ENCODE results near the gene OAS3.
"Not testable (repeated sequence)": the region's sequence is repeated elsewhere in the genome, so short reads cannot be mapped to it uniquely, and the experiment has no call there.

The OAS3 gene

GRCh38 chr12:112950701-112951100, 12.4 kb downstream of the OAS3 start:
- no peak overlapping the region for H3K9ac ChIP-seq (ENCODE audit: low read depth, low read length, poor library complexity, severe bottlenecking)
- H3K9me3 ChIP-seq (ENCODE audit: insufficient read depth, low read depth, low read length): no peaks in the 10 kb centered on the region
- TF ChIP-seq, protein P1, sequence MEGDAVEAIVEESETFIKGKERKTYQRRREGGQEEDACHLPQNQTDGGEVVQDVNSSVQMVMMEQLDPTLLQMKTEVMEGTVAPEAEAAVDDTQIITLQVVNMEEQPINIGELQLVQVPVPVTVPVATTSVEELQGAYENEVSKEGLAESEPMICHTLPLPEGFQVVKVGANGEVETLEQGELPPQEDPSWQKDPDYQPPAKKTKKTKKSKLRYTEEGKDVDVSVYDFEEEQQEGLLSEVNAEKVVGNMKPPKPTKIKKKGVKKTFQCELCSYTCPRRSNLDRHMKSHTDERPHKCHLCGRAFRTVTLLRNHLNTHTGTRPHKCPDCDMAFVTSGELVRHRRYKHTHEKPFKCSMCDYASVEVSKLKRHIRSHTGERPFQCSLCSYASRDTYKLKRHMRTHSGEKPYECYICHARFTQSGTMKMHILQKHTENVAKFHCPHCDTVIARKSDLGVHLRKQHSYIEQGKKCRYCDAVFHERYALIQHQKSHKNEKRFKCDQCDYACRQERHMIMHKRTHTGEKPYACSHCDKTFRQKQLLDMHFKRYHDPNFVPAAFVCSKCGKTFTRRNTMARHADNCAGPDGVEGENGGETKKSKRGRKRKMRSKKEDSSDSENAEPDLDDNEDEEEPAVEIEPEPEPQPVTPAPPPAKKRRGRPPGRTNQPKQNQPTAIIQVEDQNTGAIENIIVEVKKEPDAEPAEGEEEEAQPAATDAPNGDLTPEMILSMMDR (conservative IDR thresholded peaks at IDR 0.05; ENCODE audit: low read length): no peak
- TF ChIP-seq EZH2phosphoT487 (IDR thresholded peaks at IDR 0.05; ENCODE audit: borderline replicate concordance): no peak
- peaks cover 12% of the 10 kb centered on the region; the same call in 1 of the 2 replicates for H3K36me3 ChIP-seq (ENCODE audit: insufficient read depth, low read length)
- H3K4me1 ChIP-seq (ENCODE audit: insufficient read depth, low read length, poor library complexity, severe bottlenecking): no peaks in the 10 kb centered on the region
- H2AFZ ChIP-seq (ENCODE audit: low read length): no peak overlapping the region
- no peaks in the 10 kb centered on the region for H3K9me2 ChIP-seq (replicated peaks; ENCODE audit: low read depth, low read length)
- H3K4me3 ChIP-seq (ENCODE audit: low read length, poor library complexity, severe bottlenecking): no peak overlapping the region
- H4K20me1 ChIP-seq (ENCODE audit: insufficient read depth, low read length, poor library complexity, severe bottlenecking): no peaks in the 10 kb centered on the region
- no peaks in the 10 kb centered on the region for H3K79me2 ChIP-seq (ENCODE audit: insufficient read depth, low read length)
- no peaks in the 10 kb centered on the region for H3F3A ChIP-seq (ENCODE audit: low read depth)
- H3K4me2 ChIP-seq (ENCODE audit: low read depth, low read length, poor library complexity, severe bottlenecking): no peak overlapping the region
- H3K27me3 ChIP-seq (ENCODE audit: insufficient read depth, low read length, poor library complexity, severe bottlenecking): no peaks in the 10 kb centered on the region

DNA sequence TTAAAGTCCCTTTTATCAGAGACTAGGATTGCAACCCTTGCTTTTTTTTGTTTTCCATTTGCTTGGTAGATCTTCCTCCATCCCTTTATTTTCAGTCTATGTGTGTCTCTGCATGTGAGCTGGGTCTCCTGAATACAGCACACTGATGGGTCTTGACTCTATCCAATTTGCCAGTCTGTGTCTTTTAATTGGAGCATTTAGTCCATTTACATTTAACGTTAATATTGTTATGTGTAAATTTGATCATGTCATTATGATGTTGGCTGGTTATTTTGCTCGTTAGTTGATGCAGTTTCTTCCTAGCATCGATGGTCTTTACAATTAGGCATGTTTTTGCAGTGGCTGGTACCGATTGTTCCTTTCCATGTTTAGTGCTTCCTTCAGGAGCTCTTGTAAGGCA, 18.9 kb downstream of the OAS3 start:
- H3K4me2 ChIP-seq (ENCODE audit: low read depth, low read length, poor library complexity, severe bottlenecking); H3K27me3 ChIP-seq (ENCODE audit: insufficient read depth, low read length, poor library complexity, severe bottlenecking); H3F3A ChIP-seq (ENCODE audit: low read depth); H3K4me3 ChIP-seq (ENCODE audit: low read length, poor library complexity, severe bottlenecking); H3K4me1 ChIP-seq (ENCODE audit: insufficient read depth, low read length, poor library complexity, severe bottlenecking); H3K79me2 ChIP-seq (ENCODE audit: insufficient read depth, low read length); H3K9ac ChIP-seq (ENCODE audit: low read depth, low read length, poor library complexity, severe bottlenecking); H3K9me3 ChIP-seq (ENCODE audit: insufficient read depth, low read depth, low read length); H2AFZ ChIP-seq (ENCODE audit: low read length); H4K20me1 ChIP-seq (ENCODE audit: insufficient read depth, low read length, poor library complexity, severe bottlenecking); H3K9me2 ChIP-seq (replicated peaks; ENCODE audit: low read depth, low read length): not testable (repeated sequence)
- H3K36me3 ChIP-seq (ENCODE audit: insufficient read depth, low read length): peaks cover 21% of the 10 kb centered on the region; the same call in 1 of the 2 replicates

DNA sequence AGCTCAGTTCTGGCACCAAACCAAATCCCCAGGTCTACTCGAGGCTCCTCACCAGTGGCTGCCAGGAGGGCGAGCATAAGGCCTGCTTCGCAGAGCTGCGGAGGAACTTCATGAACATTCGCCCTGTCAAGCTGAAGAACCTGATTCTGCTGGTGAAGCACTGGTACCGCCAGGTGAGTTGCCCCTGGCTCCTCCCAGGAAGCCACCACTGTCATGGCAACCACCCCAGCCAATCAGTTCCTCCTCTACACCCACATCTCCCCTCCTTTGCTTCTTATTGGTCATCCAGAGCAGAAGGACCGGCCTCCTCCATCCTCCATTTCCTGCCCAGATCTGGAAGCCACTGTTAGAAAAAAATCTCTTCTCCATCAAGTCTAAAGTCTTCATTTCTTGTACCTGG, 22.8 kb downstream of the OAS3 start:
- H3K27me3 ChIP-seq (ENCODE audit: insufficient read depth, low read length, poor library complexity, severe bottlenecking): no peaks in the 10 kb centered on the region
- no peaks in the 10 kb centered on the region for H3K9me2 ChIP-seq (replicated peaks; ENCODE audit: low read depth, low read length)
- no peaks in the 10 kb centered on the region for H4K20me1 ChIP-seq (ENCODE audit: insufficient read depth, low read length, poor library complexity, severe bottlenecking)
- no peak overlapping the region for H3K9ac ChIP-seq (ENCODE audit: low read depth, low read length, poor library complexity, severe bottlenecking)
- H2AFZ ChIP-seq (ENCODE audit: low read length): no peak overlapping the region
- H3K9me3 ChIP-seq (ENCODE audit: insufficient read depth, low read depth, low read length): no peaks in the 10 kb centered on the region
- no peak overlapping the region for H3K4me2 ChIP-seq (ENCODE audit: low read depth, low read length, poor library complexity, severe bottlenecking)
- H3F3A ChIP-seq (ENCODE audit: low read depth): no peaks in the 10 kb centered on the region
- H3K4me3 ChIP-seq (ENCODE audit: low read length, poor library complexity, severe bottlenecking): no peak overlapping the region
- H3K79me2 ChIP-seq (ENCODE audit: insufficient read depth, low read length): no peaks in the 10 kb centered on the region
- peaks cover 58% of the 10 kb centered on the region; the same call in 1 of the 2 replicates for H3K36me3 ChIP-seq (ENCODE audit: insufficient read depth, low read length)
- no peaks in the 10 kb centered on the region for H3K4me1 ChIP-seq (ENCODE audit: insufficient read depth, low read length, poor library complexity, severe bottlenecking)
- no peak for TF ChIP-seq EZH2phosphoT487 (IDR thresholded peaks at IDR 0.05; ENCODE audit: borderline replicate concordance)
- TF ChIP-seq, protein P1 (conservative IDR thresholded peaks at IDR 0.05; ENCODE audit: low read length): no peak

GRCh38 chr12:112961536-112961935, 23.3 kb downstream of the OAS3 start:
- H3K9me2 ChIP-seq (replicated peaks; ENCODE audit: low read depth, low read length): no peaks in the 10 kb centered on the region
- H3K9ac ChIP-seq (ENCODE audit: low read depth, low read length, poor library complexity, severe bottlenecking): no peak overlapping the region
- H3K4me3 ChIP-seq (ENCODE audit: low read length, poor library complexity, severe bottlenecking): no peak overlapping the region
- H3K36me3 ChIP-seq (ENCODE audit: insufficient read depth, low read length): peaks cover 62% of the 10 kb centered on the region; the same call in 1 of the 2 replicates
- H3K4me2 ChIP-seq (ENCODE audit: low read depth, low read length, poor library complexity, severe bottlenecking): no peak overlapping the region
- TF ChIP-seq, protein P1 (conservative IDR thresholded peaks at IDR 0.05; ENCODE audit: low read length): no peak
- TF ChIP-seq EZH2phosphoT487 (IDR thresholded peaks at IDR 0.05; ENCODE audit: borderline replicate concordance): no peak
- H3K27me3 ChIP-seq (ENCODE audit: insufficient read depth, low read length, poor library complexity, severe bottlenecking): no peaks in the 10 kb centered on the region
- H3F3A ChIP-seq (ENCODE audit: low read depth): no peaks in the 10 kb centered on the region
- H2AFZ ChIP-seq (ENCODE audit: low read length): no peak overlapping the region
- no peaks in the 10 kb centered on the region for H3K9me3 ChIP-seq (ENCODE audit: insufficient read depth, low read depth, low read length)
- H3K79me2 ChIP-seq (ENCODE audit: insufficient read depth, low read length): no peaks in the 10 kb centered on the region
- no peaks in the 10 kb centered on the region for H4K20me1 ChIP-seq (ENCODE audit: insufficient read depth, low read length, poor library complexity, severe bottlenecking)
- no peaks in the 10 kb centered on the region for H3K4me1 ChIP-seq (ENCODE audit: insufficient read depth, low read length, poor library complexity, severe bottlenecking)
